ENCODE results near the gene POLR2I.
"Not testable (repeated sequence)": the region's sequence is repeated elsewhere in the genome, so short reads cannot be mapped to it uniquely, and the experiment has no call there.

The POLR2I gene

GRCh38 chr19:36099166-36099785, 15.4 kb downstream of the POLR2I start:
- DNase-seq = no peak

- DNase-seq = no peak
These were observed 17.6 kb downstream of the POLR2I start for GRCh38 chr19:36097036-36097435.

GRCh38 chr19:36093687-36094086, 21.0 kb downstream of the POLR2I start:
- no peak for DNase-seq

- no peak for DNase-seq
These were observed 21.5 kb downstream of the POLR2I start for GRCh38 chr19:36093146-36093662.

- no peak for DNase-seq
These were observed 22.1 kb downstream of the POLR2I start for GRCh38 chr19:36092566-36092965.

- no peak for DNase-seq
These were observed 23.6 kb downstream of the POLR2I start for GRCh38 chr19:36090910-36091695.

GRCh38 chr19:36089847-36090246, 24.8 kb downstream of the POLR2I start:
- no peak for DNase-seq

- no peak for DNase-seq
These were observed 28.3 kb downstream of the POLR2I start for GRCh38 chr19:36086326-36086725.

- no peak for DNase-seq
These were observed 30.3 kb downstream of the POLR2I start for GRCh38 chr19:36084231-36085009.

GRCh38 chr19:36082916-36083315, 31.8 kb downstream of the POLR2I start:
- no peak for DNase-seq

GRCh38 chr19:36081894-36082293, 32.8 kb downstream of the POLR2I start:
- no peak for DNase-seq

- no peak for DNase-seq
These were observed 33.3 kb downstream of the POLR2I start for GRCh38 chr19:36081385-36081784.

GRCh38 chr19:36079389-36079945, 35.2 kb downstream of the POLR2I start:
- DNase-seq = no peak

- DNase-seq = no peak
These were observed 41.4 kb downstream of the POLR2I start for GRCh38 chr19:36073121-36073876.

GRCh38 chr19:36072081-36072480, 42.6 kb downstream of the POLR2I start:
- DNase-seq = no peak

- DNase-seq = not testable (repeated sequence)
These were observed 45.7 kb downstream of the POLR2I start for GRCh38 chr19:36068810-36069499.

GRCh38 chr19:36067681-36068080, 47.0 kb downstream of the POLR2I start:
- no peak for DNase-seq

- no peak for DNase-seq
These were observed 49.8 kb downstream of the POLR2I start for GRCh38 chr19:36064826-36065225.
